ENCODE data around the gene SERPINB1. TPM values are rescaled to one million over a fixed set of nuclear protein-coding genes. Genes with fewer than 3 reads are reported as not detected.
"Not testable (repeated sequence)": the region's sequence is repeated elsewhere in the genome, so short reads cannot be mapped to it uniquely, and the experiment has no call there.

The SERPINB1 gene
- total and polyA plus RNA-seq, 12 donors = 16.3 to 73.7 (median 21.2) TPM

DNA sequence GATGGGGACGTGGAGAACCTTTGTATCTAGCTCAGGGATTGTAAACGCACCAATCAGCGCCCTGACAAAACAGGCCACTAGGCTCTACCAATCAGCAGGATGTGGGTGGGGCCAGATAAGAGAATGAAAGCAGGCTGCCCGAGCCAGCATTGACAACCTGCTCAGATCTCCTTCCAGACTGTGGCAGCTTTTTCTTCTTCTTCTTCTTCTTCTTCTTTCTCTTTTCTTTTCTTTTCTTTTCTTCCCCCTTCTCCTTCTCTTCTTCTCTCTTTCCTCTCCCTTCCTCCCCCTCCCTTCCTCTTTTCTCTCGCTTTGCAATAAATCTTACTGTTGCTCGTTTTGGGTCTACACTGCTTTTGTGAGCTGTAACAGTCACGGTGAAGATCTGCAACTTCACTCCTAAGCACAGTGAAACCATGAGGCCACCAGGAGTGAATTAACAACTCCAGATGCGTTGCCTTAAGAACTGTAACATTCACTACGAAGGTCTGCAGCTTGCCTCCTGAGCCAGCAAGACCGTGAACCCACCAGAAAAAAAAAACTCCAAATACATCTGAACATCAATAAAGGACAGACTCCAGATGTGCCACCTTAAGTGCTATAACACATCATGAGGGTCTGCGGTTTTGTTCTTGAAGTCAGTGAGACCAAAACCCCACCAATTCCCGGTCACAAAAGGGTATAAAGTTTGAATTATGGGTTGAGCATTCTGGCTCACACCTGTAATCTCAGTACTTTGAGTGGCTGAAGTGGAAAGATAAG lies 19.6 kb upstream of the SERPINB1 start:
- H3K9me3 ChIP-seq = no peaks in the 10 kb centered on the region
- intact Hi-C loops (cut with DNase I) = no loop called here
- peak overlapping the region in 1 of 10 donors; percentile 66 for H3K27ac ChIP-seq
- TF ChIP-seq, protein P1, sequence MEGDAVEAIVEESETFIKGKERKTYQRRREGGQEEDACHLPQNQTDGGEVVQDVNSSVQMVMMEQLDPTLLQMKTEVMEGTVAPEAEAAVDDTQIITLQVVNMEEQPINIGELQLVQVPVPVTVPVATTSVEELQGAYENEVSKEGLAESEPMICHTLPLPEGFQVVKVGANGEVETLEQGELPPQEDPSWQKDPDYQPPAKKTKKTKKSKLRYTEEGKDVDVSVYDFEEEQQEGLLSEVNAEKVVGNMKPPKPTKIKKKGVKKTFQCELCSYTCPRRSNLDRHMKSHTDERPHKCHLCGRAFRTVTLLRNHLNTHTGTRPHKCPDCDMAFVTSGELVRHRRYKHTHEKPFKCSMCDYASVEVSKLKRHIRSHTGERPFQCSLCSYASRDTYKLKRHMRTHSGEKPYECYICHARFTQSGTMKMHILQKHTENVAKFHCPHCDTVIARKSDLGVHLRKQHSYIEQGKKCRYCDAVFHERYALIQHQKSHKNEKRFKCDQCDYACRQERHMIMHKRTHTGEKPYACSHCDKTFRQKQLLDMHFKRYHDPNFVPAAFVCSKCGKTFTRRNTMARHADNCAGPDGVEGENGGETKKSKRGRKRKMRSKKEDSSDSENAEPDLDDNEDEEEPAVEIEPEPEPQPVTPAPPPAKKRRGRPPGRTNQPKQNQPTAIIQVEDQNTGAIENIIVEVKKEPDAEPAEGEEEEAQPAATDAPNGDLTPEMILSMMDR (IDR thresholded peaks at IDR 0.05) = no peak
- no peaks in the 10 kb centered on the region for H3K36me3 ChIP-seq
- WGBS, 2 donors = 85 to 87% methylated on average over 9 to 12 of the region's 12 CpGs
- ATAC-seq (no peak), DNase-seq (no peak)
- H3K27me3 ChIP-seq = no peaks in the 10 kb centered on the region
- H3K4me3 ChIP-seq = no peak overlapping the region
- peaks cover 7 to 68% (median 26%) of the 10 kb centered on the region in 9 donors for H3K4me1 ChIP-seq

- WGBS, 2 donors = 80 to 89% methylated on average over 2 of the region's 2 CpGs
- Histone ChIP-seq H3K27ac (peak overlapping the region in 1 of 10 donors; percentile 66), H3K4me1 (peaks cover 7 to 68% (median 30%) of the 10 kb centered on the region in 9 donors)
- H3K9me3 ChIP-seq; ATAC-seq; intact Hi-C loops (cut with DNase I); H3K27me3 ChIP-seq; H3K4me3 ChIP-seq; DNase-seq; H3K36me3 ChIP-seq: not testable (repeated sequence)
These were observed 19.0 kb upstream of the SERPINB1 start for GRCh38 chr6:2860706-2861059.

DNA sequence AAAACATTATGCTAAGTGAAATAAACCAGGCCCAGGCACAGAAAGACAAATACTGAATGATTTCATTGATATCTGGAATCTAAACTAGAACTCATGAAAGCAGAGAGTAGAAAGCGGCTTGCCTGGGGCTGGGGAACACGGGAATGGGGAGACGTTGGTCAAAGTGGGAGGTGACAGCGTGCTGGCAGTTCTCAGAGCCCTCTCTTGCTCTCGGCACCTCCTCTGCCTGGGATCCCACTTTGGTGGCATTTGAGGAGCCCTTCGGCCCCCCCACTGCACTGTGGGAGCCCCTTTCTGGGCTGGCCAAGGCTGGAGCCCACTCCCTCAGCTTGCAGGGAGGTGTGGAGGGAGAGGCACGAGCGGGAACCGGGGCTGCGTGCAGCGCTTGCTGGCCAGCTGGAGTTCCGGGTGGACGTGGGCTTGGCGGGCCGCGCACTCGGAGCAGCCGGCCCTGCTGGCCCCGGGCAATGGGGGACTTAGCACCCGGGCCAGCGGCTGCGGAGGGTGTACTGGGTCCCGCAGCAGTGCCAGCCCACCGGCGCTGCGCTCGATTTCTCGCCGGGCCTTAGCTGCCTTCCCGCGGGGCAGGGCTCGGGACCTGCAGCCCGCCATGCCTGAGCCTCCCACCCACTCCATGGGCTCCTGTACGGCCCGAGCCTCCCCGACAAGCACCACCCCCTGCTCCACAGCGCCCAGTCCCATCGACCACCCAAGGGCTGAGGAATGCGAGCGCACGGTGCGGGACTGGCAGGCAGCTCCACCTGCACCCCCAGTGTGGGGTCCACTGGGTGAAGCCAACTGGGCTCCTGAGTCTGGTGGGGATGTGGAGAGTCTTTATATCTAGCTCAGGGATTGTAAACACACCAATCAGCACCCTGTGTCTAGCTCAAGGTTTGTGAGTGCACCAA lies 18.4 kb upstream of the SERPINB1 start:
- ATAC-seq, H3K4me3 ChIP-seq, DNase-seq, H3K36me3 ChIP-seq, H3K27me3 ChIP-seq, H3K9me3 ChIP-seq: not testable (repeated sequence)
- intact Hi-C loops (cut with DNase I) = loop anchor here in 5 of 10 donors (5.0 to 10.0 kb wide), 3 partner anchors 42 to 75 kb away; partner anchors contain the start of gene SERPINB9 (in 5 of the 5)
- 96 to 97% methylated on average over 32 to 42 of the region's 42 CpGs for WGBS, 2 donors
- Histone ChIP-seq H3K27ac (peak overlapping the region in 1 of 10 donors; percentile 95), H3K4me1 (peaks cover 13 to 71% (median 34%) of the 10 kb centered on the region in 9 donors)

- WGBS, 2 donors = 79 to 84% methylated on average over 4 of the region's 4 CpGs
- ATAC-seq (no peak), DNase-seq (no peak)
- Histone ChIP-seq H3K4me1 (peaks cover 14 to 79% (median 37%) of the 10 kb centered on the region in 9 donors), H3K27me3 (no peaks in the 10 kb centered on the region), H3K27ac (peak overlapping the region in 7 of 10 donors; percentile 65 to 95 (median 81)), H3K36me3 (no peaks in the 10 kb centered on the region), H3K9me3 (no peaks in the 10 kb centered on the region), H3K4me3 (no peak overlapping the region)
- TF ChIP-seq, protein P1 (IDR thresholded peaks at IDR 0.05) = no peak
- intact Hi-C loops (cut with DNase I) = loop anchor here in 5 of 10 donors (5.0 to 10.0 kb wide), 3 partner anchors 43 to 76 kb away; partner anchors contain the start of gene SERPINB9 (in 5 of the 5)
These were observed 17.6 kb upstream of the SERPINB1 start for GRCh38 chr6:2859185-2859700.
